Nephron (organoid): Measurements from ENCODE around the gene RWDD4.
A peak's percentile ranks its signal among the peaks of the same experiment; 100 is the strongest.

Source experiments
- H3K27ac Mint-ChIP-seq, 3 experiments: 2 replicates each; pipeline ENCODE4 v1.8.0; 2020; ENCODE audit warnings: mixed read lengths in 3 of 3, mild to moderate bottlenecking in 2 of 3, moderate library complexity in 1 of 3
- H3K27me3 Mint-ChIP-seq: 2 replicates; pipeline ENCODE4 v1.8.0; 2021; ENCODE audit warnings: low read depth, mild to moderate bottlenecking, moderate library complexity, mixed read lengths
- H3K36me3 Mint-ChIP-seq: 2 replicates; pipeline ENCODE4 v1.8.0; 2020; ENCODE audit warnings: low read depth, mixed read lengths
- H3K4me1 Mint-ChIP-seq: 2 replicates; pipeline ENCODE4 v1.8.0; 2020; ENCODE audit warnings: mixed read lengths
- H3K4me3 Mint-ChIP-seq, 3 experiments: 2 replicates each; pipeline ENCODE4 v1.8.0; 2020; ENCODE audit warnings: mild to moderate bottlenecking in 3 of 3, mixed read lengths in 3 of 3, moderate library complexity in 2 of 3
- H3K9me3 Mint-ChIP-seq: 2 replicates; pipeline ENCODE4 v1.8.0; 2020; ENCODE audit warnings: mixed read lengths
- CTCF ChIP-seq, 3 experiments: fragments of 200-600 bp; sonication (generic); IDR thresholded peaks; one replicate each; pipeline ENCODE4 v1.5.0; 2021; ENCODE audit warnings: antibody characterized with exemption in 3 of 3; ENCODE audit not compliant: unreplicated experiment in 3 of 3

RWDD4 gene

GRCh38 chr4:183610033-183610432, 49.0 kb downstream of the RWDD4 start:
- peaks cover 12% of the 10 kb centered on the region for H3K4me1 Mint-ChIP-seq
- H3K27ac Mint-ChIP-seq: no peak overlapping the region
- peaks cover 5% of the 10 kb centered on the region for H3K27me3 Mint-ChIP-seq
- H3K9me3 Mint-ChIP-seq: no peaks in the 10 kb centered on the region
- H3K36me3 Mint-ChIP-seq: no peaks in the 10 kb centered on the region
- TF ChIP-seq CTCF (IDR thresholded peaks at IDR 0.05; ENCODE audit: unreplicated experiment in 3 of 3): no peak
- no peak overlapping the region for H3K4me3 Mint-ChIP-seq

GRCh38 chr4:183609151-183609550, 49.8 kb downstream of the RWDD4 start:
- H3K4me3 Mint-ChIP-seq: no peak overlapping the region
- H3K27ac Mint-ChIP-seq: no peak overlapping the region
- TF ChIP-seq CTCF (IDR thresholded peaks at IDR 0.05; ENCODE audit: unreplicated experiment in 3 of 3): no peak
- no peaks in the 10 kb centered on the region for H3K36me3 Mint-ChIP-seq
- H3K4me1 Mint-ChIP-seq: peaks cover 12% of the 10 kb centered on the region
- peaks cover 5% of the 10 kb centered on the region for H3K27me3 Mint-ChIP-seq
- no peaks in the 10 kb centered on the region for H3K9me3 Mint-ChIP-seq

- TF ChIP-seq CTCF (IDR thresholded peaks at IDR 0.05; ENCODE audit: unreplicated experiment in 3 of 3): no peak
- Mint-ChIP-seq H3K36me3 (no peaks in the 10 kb centered on the region), H3K4me1 (peaks cover 12% of the 10 kb centered on the region), H3K9me3 (no peaks in the 10 kb centered on the region), H3K27me3 (peaks cover 3% of the 10 kb centered on the region), H3K27ac (no peak overlapping the region), H3K4me3 (no peak overlapping the region)
Measured at GRCh38 chr4:183607894-183608293, 51.1 kb downstream of the RWDD4 start.

- Mint-ChIP-seq H3K4me3 (no peak overlapping the region), H3K36me3 (no peaks in the 10 kb centered on the region), H3K27me3 (no peaks in the 10 kb centered on the region), H3K4me1 (no peaks in the 10 kb centered on the region), H3K9me3 (peaks cover 10% of the 10 kb centered on the region), H3K27ac (no peak overlapping the region)
- TF ChIP-seq CTCF (IDR thresholded peaks at IDR 0.05; ENCODE audit: unreplicated experiment in 3 of 3): peak in 1 of 3 experiments; percentile 36
Measured at GRCh38 chr4:183602557-183603027, 56.4 kb downstream of the RWDD4 start.

GRCh38 chr4:183601381-183601780, 57.6 kb downstream of the RWDD4 start:
- no peak for TF ChIP-seq CTCF (IDR thresholded peaks at IDR 0.05; ENCODE audit: unreplicated experiment in 3 of 3)
- Mint-ChIP-seq H3K27ac (no peak overlapping the region), H3K4me3 (no peak overlapping the region), H3K4me1 (no peaks in the 10 kb centered on the region), H3K9me3 (peaks cover 10% of the 10 kb centered on the region), H3K27me3 (no peaks in the 10 kb centered on the region), H3K36me3 (no peaks in the 10 kb centered on the region)

- no peak for TF ChIP-seq CTCF (IDR thresholded peaks at IDR 0.05; ENCODE audit: unreplicated experiment in 3 of 3)
- Mint-ChIP-seq H3K4me1 (no peaks in the 10 kb centered on the region), H3K4me3 (no peak overlapping the region), H3K27ac (no peak overlapping the region), H3K9me3 (peaks cover 10% of the 10 kb centered on the region), H3K27me3 (no peaks in the 10 kb centered on the region), H3K36me3 (no peaks in the 10 kb centered on the region)
Measured at GRCh38 chr4:183600189-183600685, 58.7 kb downstream of the RWDD4 start.
